Fibroblast of mammary gland (primary cell): ENCODE results near the gene UBASH3A.
"Not testable (repeated sequence)": the region's sequence is repeated elsewhere in the genome, so short reads cannot be mapped to it uniquely, and the experiment has no call there.

Experiments used
- DNase-seq: peaks from one replicate; pipeline ENCODE4 v3.0.0-alpha.2; 2010; ENCODE audit warnings: low read depth
- H3K4me3 ChIP-seq: 2 replicates; pipeline ENCODE4 v1.5.1; 2011; ENCODE audit warnings: low read depth, mild to moderate bottlenecking, low read length, moderate library complexity; ENCODE audit not compliant: control insufficient read depth
- CTCF ChIP-seq: conservative IDR thresholded peaks from 2 replicates; pipeline ENCODE4 v1.5.1; 2011; ENCODE audit warnings: low read depth, low read length, inconsistent platforms; ENCODE audit not compliant: control insufficient read depth, insufficient read depth

The UBASH3A gene

GRCh38 chr21:42467140-42467983 is 63.7 kb downstream of the UBASH3A start:
- TF ChIP-seq CTCF = no peak
- H3K4me3 ChIP-seq = no peak overlapping the region
- no peak for DNase-seq

- H3K4me3 ChIP-seq = no peak overlapping the region
- DNase-seq = no peak
- no peak for TF ChIP-seq CTCF
Measured at GRCh38 chr21:42468491-42469131, 64.9 kb downstream of the UBASH3A start.

GRCh38 chr21:42469272-42469671 is 65.6 kb downstream of the UBASH3A start:
- DNase-seq = no peak
- no peak for TF ChIP-seq CTCF
- H3K4me3 ChIP-seq = no peak overlapping the region

- DNase-seq, H3K4me3 ChIP-seq: not testable (repeated sequence)
Measured at GRCh38 chr21:42469726-42470125, 66.0 kb downstream of the UBASH3A start.

GRCh38 chr21:42471206-42471605 is 67.5 kb downstream of the UBASH3A start:
- DNase-seq = no peak
- no peak for TF ChIP-seq CTCF

GRCh38 chr21:42471716-42472330 is 68.1 kb downstream of the UBASH3A start:
- no peak for DNase-seq
- no peak for TF ChIP-seq CTCF
- no peak overlapping the region for H3K4me3 ChIP-seq

More at GRCh38 chr21:42471206-42471605, 67.5 kb downstream of the UBASH3A start:
- H3K4me3 ChIP-seq = no peak overlapping the region

GRCh38 chr21:42472521-42472920 is 68.8 kb downstream of the UBASH3A start:
- H3K4me3 ChIP-seq = no peak overlapping the region
- no peak for DNase-seq
- TF ChIP-seq CTCF = no peak
